Activated gamma-delta T cell (primary cell): Measurements from ENCODE around the gene EME2.
"Not testable (repeated sequence)": the region's sequence is repeated elsewhere in the genome, so short reads cannot be mapped to it uniquely, and the experiment has no call there.

Source experiments
- DNase-seq: peaks from one replicate; lab custom pipeline; 2025; lab: John Stamatoyannopoulos, UW

The EME2 gene

DNA sequence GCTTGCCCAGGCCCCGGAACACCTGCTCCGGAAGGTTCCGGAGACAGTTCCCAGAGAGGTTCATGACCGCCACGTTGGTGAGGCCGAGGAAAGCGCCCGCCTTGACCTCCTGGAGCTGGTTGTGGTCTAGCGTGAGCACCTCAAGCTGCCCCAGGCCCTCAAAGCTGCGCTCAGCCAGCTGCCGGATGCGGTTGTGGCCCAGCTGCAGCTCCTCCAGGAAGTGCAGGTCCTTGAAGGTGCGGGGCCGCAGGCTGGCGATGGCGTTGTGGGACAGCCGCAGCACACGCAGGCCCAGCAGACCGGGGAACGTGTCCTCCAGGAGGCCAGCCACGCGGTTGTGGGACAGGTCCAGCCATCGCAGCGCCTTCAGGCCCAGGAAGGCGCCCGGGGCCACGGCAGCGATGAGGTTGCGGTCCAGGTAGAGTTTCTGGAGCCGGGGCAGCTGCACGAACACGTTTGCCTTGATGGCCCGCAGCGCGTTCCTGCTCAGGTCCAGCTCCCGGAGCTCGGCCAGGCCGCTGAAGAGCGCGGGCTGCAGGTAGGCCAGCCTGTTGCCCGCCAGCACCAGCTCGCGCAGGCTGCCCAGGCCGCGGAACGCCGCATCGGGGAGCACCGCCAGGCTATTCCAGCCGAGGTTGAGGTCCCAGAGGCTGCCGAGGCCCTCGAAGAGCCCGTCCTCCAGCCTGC, 18.8 kb downstream of the EME2 start:
- DNase-seq, result no peak

DNA sequence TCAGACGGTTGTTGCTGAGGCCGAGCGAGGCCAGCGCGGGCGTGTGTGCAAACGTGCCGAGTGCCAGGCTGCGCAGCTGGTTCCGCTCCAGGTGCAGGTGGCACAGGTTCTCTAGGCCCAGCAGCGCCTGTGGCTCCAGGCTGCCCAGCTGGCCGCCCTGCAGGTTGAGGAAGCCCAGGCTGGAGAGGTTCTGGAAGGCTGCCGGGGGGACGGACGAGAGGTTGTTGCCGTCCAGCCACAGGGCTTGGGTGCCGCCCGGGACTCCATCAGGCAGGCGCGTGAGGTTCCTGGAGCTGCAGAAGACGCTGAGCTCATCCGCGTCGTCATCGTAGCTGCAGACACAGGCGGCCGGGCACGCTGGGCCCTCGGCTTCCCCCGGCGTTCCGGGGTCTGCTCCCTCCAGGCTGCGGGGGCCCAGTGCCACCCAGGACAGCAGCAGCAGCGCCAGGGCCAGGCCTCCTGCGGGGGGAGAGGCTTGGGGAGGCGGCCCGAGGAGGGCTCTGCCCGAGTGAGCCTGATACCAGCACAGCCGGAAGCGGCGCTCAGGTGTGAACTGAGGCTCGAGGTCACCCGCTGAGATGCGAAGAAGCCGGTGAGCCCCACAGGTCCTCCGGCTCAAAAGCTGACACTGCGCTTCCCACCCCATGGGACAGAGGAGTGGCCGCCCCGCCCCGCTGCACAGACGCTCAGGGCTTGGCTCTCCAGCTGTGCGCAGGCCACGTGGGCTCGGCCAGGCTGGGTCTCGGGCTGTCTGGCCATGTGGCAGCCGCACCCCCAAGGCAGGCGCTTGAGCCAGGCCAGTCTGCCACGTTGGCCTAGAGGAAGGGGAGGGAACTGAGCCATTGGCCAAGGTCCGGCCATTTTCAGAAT, 19.6 kb downstream of the EME2 start:
- DNase-seq, result no peak

- no peak for DNase-seq
Measured at GRCh38 chr16:1792836-1793577, 20.4 kb downstream of the EME2 start.

DNA sequence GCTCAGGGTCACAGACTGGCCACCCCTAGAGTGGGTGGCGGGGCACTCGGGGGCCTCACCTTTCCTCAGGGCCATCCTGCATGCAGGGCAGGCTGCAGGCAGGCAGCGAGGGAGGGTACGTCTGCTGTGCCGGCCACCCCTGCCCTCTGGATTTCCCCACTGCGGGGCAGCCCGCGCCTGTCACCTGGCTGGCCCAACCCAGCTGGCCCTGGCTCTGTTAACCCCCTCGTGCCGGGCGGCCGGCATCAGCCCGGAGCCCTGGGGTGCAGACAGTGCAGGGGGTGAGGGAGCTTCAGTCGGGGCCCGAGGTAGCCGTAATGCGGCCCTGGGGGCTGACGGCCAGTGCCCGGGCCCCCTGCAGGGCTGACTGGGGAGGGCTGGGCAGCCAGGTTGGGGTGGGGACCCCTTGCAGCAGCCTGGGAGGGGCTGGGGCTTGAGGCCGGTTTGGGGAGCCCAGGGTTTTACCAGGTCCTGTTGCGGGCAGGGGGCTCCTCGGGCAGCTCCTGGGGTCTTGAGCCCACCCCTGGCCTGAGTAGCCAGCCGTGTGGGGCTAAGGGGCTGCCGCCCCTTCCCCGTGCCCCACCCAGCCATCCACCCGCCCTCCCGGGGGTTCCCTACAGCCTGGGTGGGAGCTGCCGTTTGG, 21.1 kb downstream of the EME2 start, which contains the start of gene IGFALS:
IGFALS (minus strand) TSS at position 128 of the 643 bp plus-strand sequence; CDS start at position 75, 53 bp downstream.
- DNase-seq, result no peak

DNA sequence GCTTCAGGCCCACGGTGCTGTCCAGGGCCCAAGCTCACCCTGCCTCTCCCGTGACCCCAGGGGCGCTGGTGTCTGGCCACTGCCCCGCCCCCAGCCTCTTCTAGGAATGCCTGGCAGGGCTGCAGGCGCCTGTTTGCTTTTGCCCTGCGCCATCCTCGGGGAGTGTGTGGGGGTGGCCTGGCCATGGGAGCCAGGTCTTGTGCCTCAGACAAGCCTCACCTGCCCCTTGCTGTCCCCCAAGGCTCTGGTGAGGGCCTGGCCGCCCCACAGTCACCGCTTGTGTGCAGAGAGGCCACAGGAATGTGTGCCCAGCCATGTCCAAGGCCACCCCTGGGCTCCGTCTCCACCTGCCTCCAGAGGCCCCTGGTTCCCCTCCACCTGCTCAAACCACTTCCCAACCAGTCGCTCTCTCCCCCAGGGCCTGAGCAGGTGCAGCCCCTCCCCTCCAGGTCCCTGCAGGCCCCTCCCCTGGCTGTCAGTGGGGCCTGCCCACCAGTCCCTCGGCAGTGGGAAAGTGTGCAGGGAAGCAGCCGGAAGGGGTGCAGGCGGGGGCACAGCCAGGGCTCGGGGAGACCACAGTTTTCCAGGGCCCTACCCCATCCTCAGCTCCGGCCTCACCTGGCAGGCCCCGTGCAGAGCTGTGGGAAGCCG, 21.7 kb downstream of the EME2 start:
- no peak for DNase-seq

DNA sequence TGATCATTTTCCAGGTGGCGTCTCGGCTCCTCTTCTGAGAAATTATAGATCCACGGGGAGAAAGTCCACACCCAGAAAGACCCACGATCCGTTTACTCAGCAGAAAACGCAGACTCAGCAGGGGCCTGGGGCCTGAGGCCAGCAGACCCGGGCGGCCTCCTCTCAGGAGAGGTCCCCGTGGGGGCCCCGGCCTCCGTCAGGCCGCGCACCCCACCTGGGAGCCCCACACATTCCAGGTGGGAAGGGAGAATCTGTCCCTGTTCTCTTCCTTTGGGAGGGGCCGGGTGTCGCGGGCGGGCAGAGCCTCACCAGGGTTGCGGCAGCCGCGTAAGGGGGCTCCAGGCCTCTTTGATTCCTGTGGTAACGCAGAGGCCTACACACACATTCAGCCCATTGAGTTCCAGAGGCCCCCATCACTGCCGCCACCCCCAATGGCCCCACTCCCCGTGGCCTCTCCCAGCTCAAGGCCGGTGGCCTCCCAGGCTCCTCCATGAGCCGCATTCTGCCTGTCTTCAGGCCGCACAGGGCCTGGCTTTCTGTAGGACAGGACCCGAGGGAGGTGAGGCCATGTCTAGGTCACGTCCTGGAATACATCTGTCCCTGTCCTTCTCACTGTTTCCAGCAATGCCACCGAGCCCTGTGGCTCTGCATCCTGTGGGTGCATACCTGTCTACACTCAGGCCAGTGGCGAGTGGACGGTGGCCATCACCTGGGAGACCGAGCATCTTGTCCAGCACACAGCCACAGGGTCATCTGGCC, 22.5 kb downstream of the EME2 start:
- DNase-seq, result no peak

- DNase-seq, result not testable (repeated sequence)
Measured at GRCh38 chr16:1799263-1799662, 26.7 kb downstream of the EME2 start.

DNA sequence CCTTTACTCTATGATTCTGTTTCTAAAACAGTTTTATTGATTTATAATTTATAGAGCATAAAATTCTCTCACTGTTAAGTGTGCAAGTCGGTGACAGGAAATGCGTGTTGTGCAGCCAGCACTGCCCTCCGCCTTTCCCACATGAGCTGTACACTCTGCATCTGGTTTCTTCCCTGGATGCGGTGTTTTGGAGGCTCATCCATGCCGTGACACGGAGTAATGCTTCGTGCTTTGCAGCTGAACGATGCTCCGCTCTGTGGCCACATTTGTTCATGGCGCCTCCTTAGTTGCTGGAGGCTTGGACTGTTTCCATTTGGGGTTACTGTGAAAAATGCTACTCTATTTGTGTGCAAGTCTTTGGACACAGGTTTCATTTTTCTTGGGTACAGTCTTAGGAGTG, 28.1 kb downstream of the EME2 start:
- no peak for DNase-seq

DNA sequence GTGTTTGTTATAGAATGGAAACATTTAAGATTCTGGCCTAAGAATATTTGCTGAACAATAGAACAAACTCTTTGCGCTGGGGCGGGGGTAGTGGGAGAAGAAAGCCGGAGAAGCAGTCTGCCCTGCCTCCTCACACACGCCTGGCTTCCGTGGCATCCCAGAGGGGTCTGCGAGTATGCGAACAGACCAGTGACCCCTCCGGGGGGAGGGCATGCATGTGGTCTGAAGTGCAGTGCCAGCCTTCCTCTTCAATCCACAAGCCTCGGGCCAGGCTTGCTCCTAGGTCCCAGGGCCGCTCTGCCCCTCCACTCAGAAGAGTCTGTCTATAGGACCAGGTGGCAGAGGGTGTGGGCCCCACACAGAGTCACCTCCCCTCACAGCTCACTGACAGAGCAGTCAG, 35.0 kb downstream of the EME2 start:
- no peak for DNase-seq

GRCh38 chr16:1808691-1809090, 36.1 kb downstream of the EME2 start:
- DNase-seq, result no peak

DNA sequence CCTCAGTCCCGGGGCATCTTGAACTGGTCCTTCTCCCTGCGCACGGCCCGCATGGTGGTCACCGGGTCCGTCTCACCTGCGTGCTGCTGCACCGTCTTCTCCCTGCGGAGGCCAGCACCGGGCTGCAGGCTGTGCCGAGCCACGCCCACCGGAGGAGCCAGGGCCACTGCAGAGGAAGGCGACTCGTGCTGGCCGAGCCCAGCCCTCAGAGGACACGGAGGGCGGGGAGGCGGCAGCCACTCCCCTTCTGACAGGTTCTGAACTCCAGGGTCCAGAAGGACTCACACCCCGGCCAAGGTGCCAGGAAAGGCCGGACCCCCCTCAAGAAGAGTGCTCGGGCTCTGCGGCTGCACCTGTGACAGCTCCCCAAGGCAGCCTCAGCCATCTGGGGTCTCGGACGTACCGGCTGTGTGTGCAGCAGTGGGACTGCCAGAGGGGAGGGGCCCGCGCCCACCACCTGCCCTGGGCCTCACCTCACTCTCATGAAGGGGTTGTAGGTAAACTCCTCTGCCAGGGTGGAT, 36.7 kb downstream of the EME2 start:
- DNase-seq, result no peak

GRCh38 chr16:1810106-1810505, 37.5 kb downstream of the EME2 start:
- DNase-seq, result no peak

DNA sequence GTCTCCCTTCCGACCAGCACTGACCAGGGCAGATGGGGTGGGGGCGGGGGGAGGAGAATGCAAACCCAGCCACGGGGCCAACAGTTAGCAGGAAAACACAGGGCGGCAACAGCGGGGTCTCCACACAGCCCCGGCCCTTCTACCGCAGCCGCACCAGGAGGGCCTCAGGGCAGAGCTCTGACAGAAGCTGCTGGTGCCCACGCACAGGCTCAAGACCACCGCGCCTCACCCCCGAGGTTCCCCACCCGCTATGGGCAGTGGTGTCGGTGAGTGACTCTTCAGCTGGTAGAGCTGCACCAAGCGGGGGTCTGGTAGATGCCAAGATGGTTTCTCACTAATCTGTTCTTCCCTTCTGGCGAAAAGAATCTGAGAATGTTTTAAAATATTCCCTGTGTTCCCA, 37.9 kb downstream of the EME2 start:
- no peak for DNase-seq

GRCh38 chr16:1812732-1813163, 40.1 kb downstream of the EME2 start:
- DNase-seq, result no peak

GRCh38 chr16:1815461-1815860, 42.9 kb downstream of the EME2 start:
- no peak for DNase-seq

GRCh38 chr16:1816396-1817275, 44.0 kb downstream of the EME2 start:
- DNase-seq, result no peak

DNA sequence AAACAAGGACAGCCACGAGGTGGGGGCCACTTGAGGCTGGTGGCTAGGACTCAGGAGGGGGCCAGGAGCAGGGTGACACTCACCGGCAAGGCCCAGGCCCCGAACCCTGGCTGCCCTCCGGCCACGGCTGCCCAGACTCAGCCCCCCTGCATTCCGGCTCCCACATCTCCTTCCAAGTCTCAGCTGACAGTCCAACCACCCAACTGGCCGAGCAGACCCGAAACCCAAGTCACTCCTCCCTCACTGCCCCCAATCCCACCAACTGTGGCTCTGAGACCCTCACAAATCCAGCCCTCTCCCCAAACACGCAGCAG, 44.6 kb downstream of the EME2 start:
- DNase-seq, result no peak

- DNase-seq, result no peak
Measured at GRCh38 chr16:1817716-1818115, 45.1 kb downstream of the EME2 start.

- DNase-seq, result no peak
Measured at GRCh38 chr16:1818204-1818872, 45.7 kb downstream of the EME2 start.
